Esophagus (tissue), 2 donors: ENCODE results near the gene LCN1. TPM values are rescaled to one million over a fixed set of nuclear protein-coding genes. Genes with fewer than 3 reads are reported as not detected.

Experiments used
- H3K27ac ChIP-seq, 2 donors: one replicate each; pipeline ENCODE4 v1.5.1; 2013; ENCODE audit warnings: low read depth in 2 of 2, mild to moderate bottlenecking in 2 of 2, inconsistent platforms in 1 of 2, low read length in 1 of 2, moderate library complexity in 1 of 2
- H3K27me3 ChIP-seq, 2 donors: one replicate each; pipeline ENCODE4 v1.6.1; 2013; ENCODE audit warnings: low read length in 2 of 2, control low read depth in 1 of 2, mild to moderate bottlenecking in 1 of 2; ENCODE audit not compliant: insufficient read depth in 2 of 2, control insufficient read depth in 1 of 2
- H3K36me3 ChIP-seq, 2 donors: one replicate each; pipeline ENCODE4 v1.6.1; 2013; ENCODE audit warnings: low read length in 1 of 2; ENCODE audit not compliant: control insufficient read depth in 2 of 2, insufficient read depth in 2 of 2
- H3K4me1 ChIP-seq, 2 donors: one replicate each; pipeline ENCODE4 v1.6.1; 2013; ENCODE audit warnings: low read length in 1 of 2; ENCODE audit not compliant: control insufficient read depth in 2 of 2, insufficient read depth in 2 of 2
- H3K4me3 ChIP-seq, 2 donors: one replicate each; pipeline ENCODE4 v1.5.1; 2013; ENCODE audit warnings: low read length in 2 of 2, mild to moderate bottlenecking in 2 of 2, low read depth in 1 of 2, moderate library complexity in 1 of 2
- H3K9me3 ChIP-seq, 2 donors: one replicate each; pipeline ENCODE4 v1.6.1; 2013; ENCODE audit warnings: mild to moderate bottlenecking in 2 of 2, low read depth in 1 of 2, low read length in 1 of 2, moderate library complexity in 1 of 2; ENCODE audit not compliant: control insufficient read depth in 2 of 2, insufficient read depth in 1 of 2
- WGBS, 2 donors: extraction: QIAGEN DNeasy Blood & Tissue Kit; methylation state at CpG; one replicate each; pipeline ENCODE4 v1.1.7; 2013; 5-methylcytosine and 5-hydroxymethylcytosine counted together
- polyA plus RNA-seq, 2 donors: library from polyadenylated mRNA; stranded (reverse); fragments of 200-250 nt; gene quantifications; one replicate each; pipeline ENCODE4 v1.2.3, GENCODE V29; 2013
- donor health status: healthy with polysubstance abuse.
- donor health status: Bipolar disorder and iron deficiency.

LCN1 gene
- polyA plus RNA-seq, 2 donors: not detected

GRCh38 chr9:135552021-135552697 lies 30.9 kb downstream of the LCN1 start:
- no peaks in the 10 kb centered on the region for H3K36me3 ChIP-seq
- no peak overlapping the region for H3K4me3 ChIP-seq
- H3K4me1 ChIP-seq: no peaks in the 10 kb centered on the region
- no peaks in the 10 kb centered on the region for H3K27me3 ChIP-seq
- 67 to 75% methylated on average over 18 of the region's 18 CpGs for WGBS, 2 donors
- no peak overlapping the region for H3K27ac ChIP-seq
- H3K9me3 ChIP-seq: no peaks in the 10 kb centered on the region

GRCh38 chr9:135552698-135553171 lies 31.5 kb downstream of the LCN1 start:
- no peak overlapping the region for H3K4me3 ChIP-seq
- H3K27ac ChIP-seq: no peak overlapping the region
- no peaks in the 10 kb centered on the region for H3K4me1 ChIP-seq
- H3K27me3 ChIP-seq: no peaks in the 10 kb centered on the region
- no peaks in the 10 kb centered on the region for H3K36me3 ChIP-seq
- H3K9me3 ChIP-seq: no peaks in the 10 kb centered on the region
- 84 to 86% methylated on average over 11 to 19 of the region's 19 CpGs for WGBS, 2 donors

- H3K4me3 ChIP-seq: no peak overlapping the region
- no peaks in the 10 kb centered on the region for H3K4me1 ChIP-seq
- H3K9me3 ChIP-seq: no peaks in the 10 kb centered on the region
- H3K36me3 ChIP-seq: no peaks in the 10 kb centered on the region
- no peaks in the 10 kb centered on the region for H3K27me3 ChIP-seq
- no peak overlapping the region for H3K27ac ChIP-seq
- WGBS, 2 donors: 65 to 69% methylated on average over 4 of the region's 4 CpGs
Observed at GRCh38 chr9:135554718-135555117, 33.5 kb downstream of the LCN1 start.

GRCh38 chr9:135555203-135555602 lies 34.0 kb downstream of the LCN1 start:
- Histone ChIP-seq H3K27me3 (no peaks in the 10 kb centered on the region), H3K36me3 (no peaks in the 10 kb centered on the region), H3K9me3 (no peaks in the 10 kb centered on the region), H3K4me1 (no peaks in the 10 kb centered on the region), H3K27ac (no peak overlapping the region), H3K4me3 (no peak overlapping the region)
- WGBS, 2 donors: 79 to 82% methylated on average over 5 of the region's 5 CpGs

GRCh38 chr9:135555910-135556309 lies 34.7 kb downstream of the LCN1 start:
- Histone ChIP-seq H3K36me3 (no peaks in the 10 kb centered on the region), H3K27me3 (no peaks in the 10 kb centered on the region), H3K27ac (no peak overlapping the region), H3K4me3 (no peak overlapping the region), H3K9me3 (no peaks in the 10 kb centered on the region), H3K4me1 (no peaks in the 10 kb centered on the region)
- WGBS, 2 donors: 73 to 74% methylated on average over 16 of the region's 16 CpGs

GRCh38 chr9:135559606-135560005 lies 38.4 kb downstream of the LCN1 start:
- Histone ChIP-seq H3K27me3 (no peaks in the 10 kb centered on the region), H3K4me3 (no peak overlapping the region)
- 44 to 47% methylated on average over 11 of the region's 11 CpGs for WGBS, 2 donors

GRCh38 chr9:135561391-135562234 lies 40.4 kb downstream of the LCN1 start, which contains the start of gene PAEP:
TSS of gene PAEP (plus strand) at chr9:135561756.
- Histone ChIP-seq H3K4me3 (no peak within 1 kb of the TSS), H3K36me3 (no peaks in the 10 kb centered on the region), H3K9me3 (no peaks in the 10 kb centered on the region), H3K4me1 (peaks cover 0 to 2% of the 10 kb centered on the region in 2 donors), H3K27ac (no peak within 1 kb of the TSS), H3K27me3 (no peaks in the 10 kb centered on the region)
- 80 to 83% methylated on average over 20 of the region's 20 CpGs for WGBS, 2 donors

More at GRCh38 chr9:135559606-135560005, 38.4 kb downstream of the LCN1 start:
- Histone ChIP-seq H3K36me3 (no peaks in the 10 kb centered on the region), H3K4me1 (no peaks in the 10 kb centered on the region), H3K27ac (no peak overlapping the region), H3K9me3 (no peaks in the 10 kb centered on the region)

- Histone ChIP-seq H3K4me3 (no peak overlapping the region), H3K9me3 (no peaks in the 10 kb centered on the region), H3K4me1 (peaks cover 0 to 2% of the 10 kb centered on the region in 2 donors), H3K36me3 (no peaks in the 10 kb centered on the region), H3K27me3 (no peaks in the 10 kb centered on the region), H3K27ac (no peak overlapping the region)
- WGBS, 2 donors: 82 to 85% methylated on average over 17 of the region's 17 CpGs
Observed at GRCh38 chr9:135562235-135562745, 41.0 kb downstream of the LCN1 start.

- H3K9me3 ChIP-seq: peaks cover 0 to 2% of the 10 kb centered on the region in 2 donors
- 64 to 67% methylated on average over 1 of the region's 1 CpG for WGBS, 2 donors
- no peaks in the 10 kb centered on the region for H3K36me3 ChIP-seq
- no peak overlapping the region for H3K4me3 ChIP-seq
- H3K27ac ChIP-seq: no peak overlapping the region
- peaks cover 0 to 2% of the 10 kb centered on the region in 2 donors for H3K4me1 ChIP-seq
- no peaks in the 10 kb centered on the region for H3K27me3 ChIP-seq
Observed at GRCh38 chr9:135563039-135563476, 41.8 kb downstream of the LCN1 start.
